Mesothelial cell of epicardium (in vitro differentiated cells): ENCODE measurements around the gene RHOF. TPM values are rescaled to one million over a fixed set of nuclear protein-coding genes. Genes with fewer than 3 reads are reported as not detected.
A peak's percentile ranks its signal among the peaks of the same experiment; 100 is the strongest.

Experiments
- DNase-seq, 2 experiments: peaks; one replicate each; pipeline ENCODE4 v3.0.0; 2021; ENCODE audit warnings: low spot score in 2 of 2; ENCODE audit not compliant: unreplicated experiment in 2 of 2
- H3K27ac Mint-ChIP-seq: 2 replicates; pipeline ENCODE4 v1.8.0; 2021; ENCODE audit warnings: mixed read lengths
- H3K27me3 Mint-ChIP-seq: 2 replicates; pipeline ENCODE4 v1.8.0; 2021; ENCODE audit warnings: low read depth, mixed read lengths
- H3K36me3 Mint-ChIP-seq: 2 replicates; pipeline ENCODE4 v1.8.0; 2021; ENCODE audit warnings: mixed read lengths
- H3K4me1 Mint-ChIP-seq: 2 replicates; pipeline ENCODE4 v1.8.0; 2021; ENCODE audit warnings: mixed read lengths
- H3K4me3 Mint-ChIP-seq: 2 replicates; pipeline ENCODE4 v1.8.0; 2021; ENCODE audit warnings: mild to moderate bottlenecking, moderate library complexity, mixed read lengths
- H3K9me3 Mint-ChIP-seq: 2 replicates; pipeline ENCODE4 v1.8.0; 2021; ENCODE audit warnings: mixed read lengths
- CTCF ChIP-seq: fragments of 200-600 bp; sonication (generic); IDR thresholded peaks from one replicate; pipeline ENCODE4 v1.5.0; 2021; ENCODE audit warnings: antibody characterized with exemption; ENCODE audit not compliant: unreplicated experiment
- total RNA-seq: library from RNA; stranded (reverse); gene quantifications from 3 replicates; pipeline ENCODE4 v1.2.1, GENCODE V29; 2021

Gene RHOF
- total RNA-seq, 1 donor from 2014 or later, result 37.8 TPM

- Mint-ChIP-seq H3K27me3 (no peaks in the 10 kb centered on the region), H3K4me1 (peaks cover 58% of the 10 kb centered on the region), H3K4me3 (peak overlapping the region; percentile 82), H3K36me3 (peaks cover 7% of the 10 kb centered on the region), H3K9me3 (no peaks in the 10 kb centered on the region), H3K27ac (peak overlapping the region; percentile 97)
- TF ChIP-seq CTCF, result no peak
- DNase-seq, result no peak
Observed at GRCh38 chr12:121796855-121797751, 3.6 kb upstream of the RHOF start.

- Mint-ChIP-seq H3K4me3 (peak overlapping the region; percentile 71), H3K27ac (peak overlapping the region; percentile 98), H3K36me3 (peaks cover 7% of the 10 kb centered on the region), H3K4me1 (peaks cover 50% of the 10 kb centered on the region), H3K9me3 (no peaks in the 10 kb centered on the region), H3K27me3 (no peaks in the 10 kb centered on the region)
- DNase-seq, result peak in 1 of 2 experiments; percentile 89
- TF ChIP-seq CTCF, result peak; percentile 88
Observed at GRCh38 chr12:121795034-121795968, 1.8 kb upstream of the RHOF start.

DNA sequence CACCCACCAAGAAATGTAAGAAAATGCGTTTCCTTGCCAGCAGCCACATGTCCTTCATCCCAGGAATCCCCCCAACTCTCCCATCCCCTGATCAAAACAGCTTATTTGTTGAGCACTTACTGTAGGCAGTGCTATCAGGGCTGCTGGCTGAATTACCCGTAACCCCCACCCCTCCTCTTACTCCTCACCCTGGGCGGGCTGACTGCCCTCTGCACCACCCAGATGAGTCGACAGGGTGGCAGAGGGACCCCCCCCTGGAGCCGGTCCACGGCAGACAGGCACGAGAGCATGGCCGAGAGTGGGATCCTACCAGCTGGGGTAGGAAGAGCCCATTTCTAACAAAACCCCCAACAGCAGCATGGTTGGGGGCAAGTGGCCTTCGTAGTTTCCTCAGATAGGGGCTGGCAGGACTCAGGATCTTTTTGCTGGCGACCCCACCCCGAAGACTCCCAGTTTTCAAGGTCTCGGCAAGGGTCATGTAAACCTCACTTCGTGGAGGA, 1.1 kb upstream of the RHOF start:
- no peak for TF ChIP-seq CTCF
- DNase-seq, result no peak
- peak overlapping the region; percentile 98 for H3K27ac Mint-ChIP-seq
- no peaks in the 10 kb centered on the region for H3K9me3 Mint-ChIP-seq
- peak overlapping the region; percentile 71 for H3K4me3 Mint-ChIP-seq
- no peaks in the 10 kb centered on the region for H3K27me3 Mint-ChIP-seq
- H3K4me1 Mint-ChIP-seq, result peaks cover 54% of the 10 kb centered on the region
- peaks cover 7% of the 10 kb centered on the region for H3K36me3 Mint-ChIP-seq

DNA sequence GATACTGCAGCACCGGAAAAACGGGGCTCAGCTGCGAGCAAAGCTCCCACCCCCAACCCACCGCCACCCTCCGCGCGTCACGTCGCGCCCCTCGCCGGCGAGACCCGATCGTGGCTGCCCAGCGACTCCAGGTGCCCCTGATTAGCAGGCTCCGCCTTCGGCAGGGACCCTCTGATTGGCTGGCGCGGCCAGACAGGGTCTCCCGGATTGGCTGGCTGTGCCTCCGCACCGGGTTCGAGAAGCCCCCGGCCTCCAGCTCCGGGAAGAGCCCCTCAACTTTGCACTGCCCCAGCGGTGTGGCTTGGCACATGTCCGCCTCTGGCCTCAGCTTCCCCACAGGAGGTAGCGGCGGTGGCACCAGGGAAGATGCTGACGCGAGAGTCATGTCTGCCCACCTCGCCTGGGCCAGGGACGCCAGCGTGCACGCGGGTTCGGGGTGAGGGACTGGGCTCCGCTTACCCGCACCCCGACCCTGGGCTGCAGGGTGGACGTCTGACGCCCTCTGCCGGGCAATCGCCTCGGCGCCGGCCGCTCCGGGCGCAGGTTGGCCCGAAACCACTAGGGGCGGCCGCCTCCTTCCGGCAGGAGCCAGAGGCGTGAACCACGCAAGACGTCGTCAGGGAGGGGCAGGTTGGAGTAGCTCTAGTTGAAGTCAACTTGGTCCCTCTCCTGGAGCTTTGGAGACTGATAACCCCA, 498 bp upstream of the RHOF start:
- no peaks in the 10 kb centered on the region for H3K9me3 Mint-ChIP-seq
- H3K27ac Mint-ChIP-seq, result peak overlapping the region; percentile 98
- TF ChIP-seq CTCF, result peak; percentile 91

More for the DNA sequence above, 498 bp upstream of the RHOF start:
- H3K27me3 Mint-ChIP-seq, result no peaks in the 10 kb centered on the region
- peaks cover 49% of the 10 kb centered on the region for H3K4me1 Mint-ChIP-seq
- peak; percentile 82 to 93 for DNase-seq
- H3K4me3 Mint-ChIP-seq, result peak overlapping the region; percentile 71
- H3K36me3 Mint-ChIP-seq, result peaks cover 7% of the 10 kb centered on the region
